Coronary artery (tissue), 2 donors: ENCODE results near the gene RNASEH1.

ENCODE experiments used
- DNase-seq: peaks from one replicate; pipeline ENCODE4 v3.0.0-alpha.2; 2017; ENCODE audit warnings: low spot score
- H3K27ac ChIP-seq, 2 donors: fragments of 200-600 bp; sonication (generic); one replicate each; pipeline ENCODE4 v1.5.1; 2016 to 2019
- H3K4me3 ChIP-seq: fragments of 200-600 bp; sonication (generic); 2 replicates; pipeline ENCODE4 v1.5.1; 2016; ENCODE audit warnings: mild to moderate bottlenecking, moderate library complexity
- TF ChIP-seq, protein P1 (sequence below): fragments of 200-600 bp; sonication (generic); IDR thresholded peaks from one replicate; pipeline ENCODE4 v1.5.1; 2019; ENCODE audit warnings: antibody characterized with exemption

Gene RNASEH1

DNA sequence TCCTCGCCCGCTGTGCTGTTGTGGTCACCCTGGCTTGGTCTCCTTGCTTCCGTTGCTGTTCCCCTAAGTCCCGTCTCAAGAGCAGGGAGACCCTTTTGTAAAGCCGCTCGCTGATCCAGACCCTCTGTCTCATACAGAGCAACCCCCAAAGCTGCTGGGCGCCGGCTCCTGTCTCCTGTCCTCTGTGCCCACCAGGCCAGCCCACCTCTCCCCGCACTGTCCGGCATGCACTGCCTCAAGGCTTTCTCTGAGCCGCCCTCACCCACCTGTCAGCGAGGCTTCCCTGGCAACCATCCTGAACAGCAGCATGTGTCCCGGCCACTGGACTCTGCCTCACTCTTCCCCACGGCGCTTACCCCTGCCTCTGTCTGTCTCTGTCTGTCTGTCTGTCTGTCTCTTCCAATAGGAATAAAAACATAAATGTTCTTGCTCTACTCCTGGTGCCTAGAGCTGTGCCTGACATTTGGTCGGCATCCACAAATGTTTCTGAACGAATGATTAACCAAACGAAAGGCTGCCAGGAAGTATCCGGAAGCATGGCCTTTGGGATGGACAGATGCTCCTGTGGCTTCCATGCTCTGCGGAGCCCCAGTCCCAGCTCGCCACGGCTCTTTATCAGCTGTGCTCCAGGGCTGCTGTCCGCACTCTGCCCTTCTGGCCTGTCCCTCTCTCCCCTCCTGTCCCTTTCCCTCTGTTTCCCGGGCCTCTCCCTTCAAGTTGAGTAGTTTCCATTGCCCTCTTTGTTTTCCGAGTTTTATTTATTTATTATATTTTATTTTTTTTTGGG is 44.6 kb upstream of the RNASEH1 start:
- DNase-seq, result peak; percentile 45
- no peak overlapping the region for H3K27ac ChIP-seq
- H3K4me3 ChIP-seq, result no peak overlapping the region
- TF ChIP-seq, protein P1, sequence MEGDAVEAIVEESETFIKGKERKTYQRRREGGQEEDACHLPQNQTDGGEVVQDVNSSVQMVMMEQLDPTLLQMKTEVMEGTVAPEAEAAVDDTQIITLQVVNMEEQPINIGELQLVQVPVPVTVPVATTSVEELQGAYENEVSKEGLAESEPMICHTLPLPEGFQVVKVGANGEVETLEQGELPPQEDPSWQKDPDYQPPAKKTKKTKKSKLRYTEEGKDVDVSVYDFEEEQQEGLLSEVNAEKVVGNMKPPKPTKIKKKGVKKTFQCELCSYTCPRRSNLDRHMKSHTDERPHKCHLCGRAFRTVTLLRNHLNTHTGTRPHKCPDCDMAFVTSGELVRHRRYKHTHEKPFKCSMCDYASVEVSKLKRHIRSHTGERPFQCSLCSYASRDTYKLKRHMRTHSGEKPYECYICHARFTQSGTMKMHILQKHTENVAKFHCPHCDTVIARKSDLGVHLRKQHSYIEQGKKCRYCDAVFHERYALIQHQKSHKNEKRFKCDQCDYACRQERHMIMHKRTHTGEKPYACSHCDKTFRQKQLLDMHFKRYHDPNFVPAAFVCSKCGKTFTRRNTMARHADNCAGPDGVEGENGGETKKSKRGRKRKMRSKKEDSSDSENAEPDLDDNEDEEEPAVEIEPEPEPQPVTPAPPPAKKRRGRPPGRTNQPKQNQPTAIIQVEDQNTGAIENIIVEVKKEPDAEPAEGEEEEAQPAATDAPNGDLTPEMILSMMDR, result no peak

DNA sequence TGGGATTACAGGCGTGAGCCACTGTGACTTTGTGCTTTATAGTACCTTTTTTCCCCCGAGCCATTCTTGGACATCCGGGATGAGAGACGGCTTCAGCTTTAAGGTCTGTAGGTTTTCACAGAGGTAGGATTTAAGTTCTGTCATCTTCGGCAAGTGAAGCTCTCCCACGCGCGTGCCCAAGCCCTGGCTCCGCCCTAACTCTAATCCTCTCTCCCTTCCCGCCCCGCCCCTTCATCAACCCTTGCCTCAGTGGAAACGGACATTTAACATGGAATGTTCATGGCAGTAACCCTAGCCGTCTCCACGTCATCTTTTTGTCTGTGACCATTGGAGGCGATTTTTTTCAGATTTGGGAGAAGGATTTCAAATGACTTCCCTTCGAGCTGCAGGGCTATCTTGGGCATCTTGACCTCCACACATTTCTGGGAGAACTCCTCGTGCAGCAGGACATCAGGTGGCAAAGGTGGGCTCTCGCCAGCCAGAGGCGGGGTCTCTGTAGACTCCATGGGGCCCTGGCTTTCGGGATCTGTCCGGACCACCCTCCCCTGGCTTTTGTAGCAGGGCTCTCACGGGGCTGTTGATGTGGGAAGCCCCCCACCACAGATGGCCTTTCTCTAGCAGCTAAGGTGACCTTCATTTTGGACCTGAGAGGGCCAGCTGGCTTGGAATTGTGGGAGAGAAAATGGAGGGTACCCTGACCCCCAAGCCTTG is 43.6 kb upstream of the RNASEH1 start:
- no peak for DNase-seq
- TF ChIP-seq, protein P1, result no peak
- H3K4me3 ChIP-seq, result no peak overlapping the region
- no peak overlapping the region for H3K27ac ChIP-seq

DNA sequence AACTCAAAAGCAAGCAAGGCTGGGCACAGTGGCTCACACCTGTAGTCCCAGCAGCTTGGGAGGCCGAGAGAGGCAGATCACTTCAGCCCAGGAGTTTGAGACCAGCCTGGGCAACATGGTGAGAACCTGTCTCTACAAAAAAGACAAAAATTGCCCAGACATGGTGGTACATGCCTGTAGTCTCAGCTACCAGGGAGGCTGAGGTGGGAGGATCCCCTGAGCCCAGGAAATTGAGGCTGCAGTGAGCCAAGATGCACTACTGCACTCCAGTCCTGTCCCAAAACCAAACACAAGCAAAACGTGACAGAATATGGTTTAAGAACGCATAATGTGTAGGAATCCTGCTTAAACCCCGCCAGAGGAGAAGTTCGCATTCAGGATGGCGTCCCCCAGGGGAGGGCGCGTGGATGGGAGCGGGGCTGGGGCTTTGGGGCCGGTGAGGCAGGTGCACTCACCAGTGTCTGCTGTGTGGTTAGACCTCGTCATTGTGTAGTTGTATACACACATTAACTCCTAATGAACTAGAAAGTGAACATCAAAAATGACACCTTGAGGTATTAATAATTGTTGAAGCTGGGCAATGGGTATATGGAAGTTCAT is 42.2 kb upstream of the RNASEH1 start:
- no peak for DNase-seq
- H3K4me3 ChIP-seq, result no peak overlapping the region
- TF ChIP-seq, protein P1, result no peak
- no peak overlapping the region for H3K27ac ChIP-seq

DNA sequence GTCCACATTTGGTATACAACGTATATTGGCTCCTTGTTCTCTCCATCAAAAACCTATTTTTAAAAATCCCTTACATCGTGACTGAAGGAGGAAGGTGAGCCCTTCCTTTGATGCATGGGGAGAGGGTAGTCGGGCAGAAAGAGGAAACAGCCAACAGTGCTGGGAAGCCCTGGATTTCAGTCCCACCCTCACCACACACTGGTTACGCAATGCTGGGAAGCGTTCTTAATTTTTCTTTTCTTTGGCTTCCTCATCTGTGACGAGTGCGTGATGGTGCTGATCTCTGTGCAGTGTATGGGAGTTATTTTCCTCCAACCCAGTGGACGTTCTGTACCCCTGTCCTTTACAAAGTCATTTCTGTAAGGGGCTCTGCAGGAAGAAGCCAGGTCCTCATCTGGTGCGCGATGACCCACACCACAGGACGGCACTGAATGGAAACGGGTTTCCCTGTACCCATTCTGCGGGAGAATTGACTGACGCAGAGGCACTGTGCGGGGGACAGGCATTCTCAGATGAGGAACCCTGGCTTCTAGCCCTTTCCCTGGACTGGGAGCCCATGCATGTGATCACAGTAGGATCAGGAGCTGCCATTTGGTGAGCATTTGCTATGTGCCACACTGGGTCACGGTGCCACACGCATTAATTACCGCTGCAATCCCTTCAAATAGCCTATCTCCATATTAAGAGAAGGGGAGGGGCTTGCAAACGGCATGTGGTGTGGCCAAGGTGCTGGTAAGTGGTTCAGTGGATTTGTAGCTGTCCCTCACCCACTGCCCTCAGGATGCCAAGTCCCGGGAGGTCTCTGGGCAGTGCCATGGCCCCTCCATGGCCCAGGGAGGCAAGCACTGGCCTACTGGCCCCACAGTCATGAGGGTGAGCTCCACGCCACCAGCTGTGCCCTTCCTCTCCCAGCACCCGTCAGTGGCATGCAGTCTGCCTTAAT is 41.0 kb upstream of the RNASEH1 start:
- no peak overlapping the region for H3K27ac ChIP-seq
- DNase-seq, result no peak
- H3K4me3 ChIP-seq, result no peak overlapping the region
- TF ChIP-seq, protein P1, result no peak

DNA sequence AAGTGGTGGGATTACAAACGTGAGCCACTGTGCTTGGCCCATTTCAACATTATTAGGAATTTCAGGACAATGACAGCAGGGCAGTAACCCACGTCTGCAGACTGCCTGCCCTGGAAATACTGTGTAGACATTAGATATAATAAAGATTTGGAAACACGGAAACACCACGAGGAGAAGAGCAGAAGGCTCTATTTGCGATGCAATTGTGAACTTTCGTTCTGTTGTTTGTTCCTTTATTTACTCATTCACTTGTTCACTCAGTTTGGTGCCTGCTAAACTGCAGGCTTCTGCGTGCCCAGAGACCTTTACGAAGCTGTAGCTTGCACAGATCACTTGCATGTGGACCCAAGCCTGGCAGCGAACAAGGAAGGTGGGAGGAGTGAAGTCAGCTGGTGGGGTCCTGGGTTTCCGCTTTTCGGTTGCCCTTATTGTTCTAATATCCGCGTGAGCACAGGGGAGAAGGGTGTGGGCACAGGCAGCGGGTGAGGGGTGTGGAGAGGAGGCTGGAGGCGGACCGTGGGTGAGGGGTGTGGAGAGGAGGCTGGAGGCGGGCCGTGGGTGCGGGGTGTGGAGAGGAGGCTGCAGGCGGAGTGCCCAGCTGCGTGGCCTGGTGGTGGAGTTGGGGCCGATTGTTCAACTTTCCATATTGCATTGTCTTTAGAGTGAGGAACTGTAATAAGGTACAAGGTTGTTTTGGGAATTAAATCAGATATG is 40.2 kb upstream of the RNASEH1 start:
- TF ChIP-seq, protein P1, result no peak
- Histone ChIP-seq H3K4me3 (no peak overlapping the region), H3K27ac (no peak overlapping the region)
- DNase-seq, result no peak

DNA sequence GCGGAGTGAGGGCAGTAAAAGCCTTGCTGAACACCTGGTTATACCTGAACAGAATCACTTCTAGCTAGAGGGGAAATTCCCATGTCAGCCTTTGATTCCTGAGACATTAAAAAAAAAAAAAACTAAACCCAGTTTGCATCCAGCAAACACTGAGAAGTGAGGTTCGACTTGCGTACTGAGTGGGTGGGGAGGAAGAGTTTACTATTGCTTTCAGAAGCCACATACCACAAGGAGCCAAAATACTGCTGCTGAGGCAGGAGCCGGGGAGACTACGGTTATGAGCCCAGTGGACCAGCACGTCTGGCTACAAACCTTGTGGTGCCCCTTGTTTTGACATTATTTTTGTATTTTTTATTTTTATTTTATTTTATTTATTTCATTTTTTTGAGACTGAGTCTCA is 39.4 kb upstream of the RNASEH1 start:
- TF ChIP-seq, protein P1, result no peak
- no peak overlapping the region for H3K27ac ChIP-seq
- no peak for DNase-seq
- H3K4me3 ChIP-seq, result no peak overlapping the region
